SH-SY5Y (cell line): ENCODE measurements around the gene PPP1R11.

ENCODE experiments used
- GATA2 ChIP-seq: IDR thresholded peaks from 2 replicates; pipeline ENCODE4 v1.6.1; 2011; ENCODE audit warnings: mild to moderate bottlenecking, low read depth, low read length
- GATA3 ChIP-seq: IDR thresholded peaks from 2 replicates; pipeline ENCODE4 v1.6.1; 2011; ENCODE audit warnings: low read depth, mild to moderate bottlenecking, low read length, moderate library complexity

- no peak for TF ChIP-seq GATA3
- no peak for TF ChIP-seq GATA2
Measured at GRCh38 chr6:30019819-30020218, 47.2 kb upstream of the PPP1R11 start.
